PFSK-1 (cell line): ENCODE results near the gene BCL11B.

ENCODE experiments used
- FOXP2 ChIP-seq: optimal IDR thresholded peaks from 2 replicates; pipeline ENCODE3; 2011; ENCODE audit warnings: borderline replicate concordance, control low read depth, inconsistent platforms; ENCODE audit not compliant: insufficient read depth; ENCODE audit errors: extremely low read length, extremely low read depth
- POLR2AphosphoS5 ChIP-seq: IDR thresholded peaks from 2 replicates; pipeline ENCODE4 v1.6.1; 2012; ENCODE audit warnings: low read depth, mild to moderate bottlenecking, control low read depth, low read length, moderate library complexity
- REST ChIP-seq, 2 experiments: IDR thresholded peaks; 2 replicates each; pipeline versions ENCODE4 v1.6.1 to v1.8.0; 2011 to 2012; ENCODE audit warnings: low read depth in 2 of 2, low read length in 2 of 2, control low read depth in 1 of 2, inconsistent platforms in 1 of 2, mild to moderate bottlenecking in 1 of 2, moderate library complexity in 1 of 2; ENCODE audit not compliant: insufficient read depth in 1 of 2
- SIN3A ChIP-seq: IDR thresholded peaks from 2 replicates; pipeline ENCODE4 v1.6.1; 2012; ENCODE audit warnings: mild to moderate bottlenecking, low read length, moderate library complexity, borderline replicate concordance; ENCODE audit not compliant: insufficient read depth
- TAF1 ChIP-seq: IDR thresholded peaks from 2 replicates; pipeline ENCODE4 v1.6.1; 2012; ENCODE audit warnings: low read length, control low read depth, borderline replicate concordance; ENCODE audit not compliant: insufficient read depth

The BCL11B gene

GRCh38 chr14:99157246-99157645 is 114.8 kb downstream of the BCL11B start:
- no peak for TF ChIP-seq FOXP2
- TF ChIP-seq REST (IDR thresholded peaks at IDR 0.05; ENCODE audit: insufficient read depth in 1 of 2, low read depth in 2 of 2, low read length in 2 of 2): no peak
- no peak for TF ChIP-seq SIN3A
- TF ChIP-seq POLR2AphosphoS5: no peak
- no peak for TF ChIP-seq TAF1

GRCh38 chr14:99156814-99157213 is 115.2 kb downstream of the BCL11B start:
- no peak for TF ChIP-seq REST (IDR thresholded peaks at IDR 0.05; ENCODE audit: insufficient read depth in 1 of 2, low read depth in 2 of 2, low read length in 2 of 2)
- TF ChIP-seq SIN3A: no peak
- TF ChIP-seq FOXP2: no peak
- TF ChIP-seq POLR2AphosphoS5: no peak
- TF ChIP-seq TAF1: no peak

GRCh38 chr14:99156090-99156425 is 115.9 kb downstream of the BCL11B start:
- TF ChIP-seq FOXP2: no peak
- TF ChIP-seq POLR2AphosphoS5: no peak
- no peak for TF ChIP-seq TAF1
- no peak for TF ChIP-seq SIN3A
- no peak for TF ChIP-seq REST (IDR thresholded peaks at IDR 0.05; ENCODE audit: insufficient read depth in 1 of 2, low read depth in 2 of 2, low read length in 2 of 2)

GRCh38 chr14:99155173-99156089 is 116.6 kb downstream of the BCL11B start:
- no peak for TF ChIP-seq FOXP2
- no peak for TF ChIP-seq SIN3A
- no peak for TF ChIP-seq REST (IDR thresholded peaks at IDR 0.05; ENCODE audit: insufficient read depth in 1 of 2, low read depth in 2 of 2, low read length in 2 of 2)
- no peak for TF ChIP-seq POLR2AphosphoS5
- no peak for TF ChIP-seq TAF1
